Endodermal cell (in vitro differentiated cells): Measurements from ENCODE around the gene AMDHD2. TPM values are rescaled to one million over a fixed set of nuclear protein-coding genes. Genes with fewer than 3 reads are reported as not detected.

Experiments
- DNase-seq: peaks from one replicate; pipeline ENCODE4 v3.0.0-alpha.2; 2017
- H3K27ac ChIP-seq: 2 replicates; pipeline ENCODE4 v1.5.1; 2013; ENCODE audit warnings: mild to moderate bottlenecking, low read depth, low read length, moderate library complexity
- H3K27me3 ChIP-seq: 2 replicates; pipeline ENCODE4 v1.6.1; 2013; ENCODE audit warnings: mild to moderate bottlenecking, low read length, moderate library complexity; ENCODE audit not compliant: insufficient read depth, control insufficient read depth, poor library complexity, severe bottlenecking
- H3K36me3 ChIP-seq: 2 replicates; pipeline ENCODE4 v1.7.0; 2013; ENCODE audit warnings: mild to moderate bottlenecking, low read length, moderate library complexity; ENCODE audit not compliant: control insufficient read depth, insufficient read depth
- H3K4me1 ChIP-seq: one replicate; pipeline ENCODE4 v1.7.0; 2013; ENCODE audit warnings: low read length; ENCODE audit not compliant: control insufficient read depth, insufficient read depth
- H3K4me3 ChIP-seq: 2 replicates; pipeline ENCODE4 v1.5.1; 2013; ENCODE audit warnings: mild to moderate bottlenecking, low read length, moderate library complexity
- H3K9ac ChIP-seq: 2 replicates; pipeline ENCODE4 v1.6.1; 2013; ENCODE audit warnings: mild to moderate bottlenecking, low read length, moderate library complexity; ENCODE audit not compliant: poor library complexity, severe bottlenecking; ENCODE audit errors: extremely low read depth
- H3K9me3 ChIP-seq: 2 replicates; pipeline ENCODE4 v1.6.1; 2013; ENCODE audit warnings: mild to moderate bottlenecking, low read length, moderate library complexity; ENCODE audit not compliant: control insufficient read depth
- H3K27ac Mint-ChIP-seq: 2 replicates; pipeline ENCODE4 v1.8.0; 2020; ENCODE audit warnings: mixed read lengths
- H3K27me3 Mint-ChIP-seq: 2 replicates; pipeline ENCODE4 v1.8.0; 2021; ENCODE audit warnings: mild to moderate bottlenecking, mixed read lengths; ENCODE audit not compliant: insufficient read depth
- H3K36me3 Mint-ChIP-seq: 2 replicates; pipeline ENCODE4 v1.8.0; 2020; ENCODE audit warnings: low read depth, mixed read lengths
- H3K4me1 Mint-ChIP-seq: 2 replicates; pipeline ENCODE4 v1.8.0; 2020; ENCODE audit warnings: mixed read lengths
- H3K4me3 Mint-ChIP-seq: 2 replicates; pipeline ENCODE4 v1.8.0; 2020; ENCODE audit warnings: mild to moderate bottlenecking, moderate library complexity, mixed read lengths
- H3K9me3 Mint-ChIP-seq: 2 replicates; pipeline ENCODE4 v1.8.0; 2020; ENCODE audit warnings: mild to moderate bottlenecking, mixed read lengths
- CTCF ChIP-seq: fragments of 200-600 bp; sonication (generic); conservative IDR thresholded peaks from 2 replicates; pipeline ENCODE4 v1.5.0; 2021; ENCODE audit warnings: antibody characterized with exemption, mild to moderate bottlenecking
- WGBS, 2 experiments: methylation state at CpG; one replicate each; pipeline versions ENCODE4 v1.1.5 to v1.1.7; 2013; ENCODE audit warnings: missing lambda C conversion rate in 2 of 2, mixed read lengths in 1 of 2; ENCODE audit not compliant: insufficient coverage in 1 of 2, insufficient read length in 1 of 2; 5-methylcytosine and 5-hydroxymethylcytosine counted together
- total RNA-seq, 2 donors: library from RNA; stranded (reverse); fragmentation: NEBNext Ultra II Directional in 1 of 2; extraction: Animal tissue kit (Norgen Biotek cat#: 25700) in 1 of 2; gene quantifications; 2 replicates in 1 of 2; 3 replicates in 1 of 2; pipeline ENCODE4 v1.2.1, GENCODE V29; 2021

Gene AMDHD2
- total RNA-seq, 2 donors from 2014 or later, result 74.6 to 82.2 TPM

GRCh38 chr16:2514333-2515179, 5.6 kb upstream of the AMDHD2 start:
- Histone ChIP-seq H3K27me3 (no peaks in the 10 kb centered on the region), H3K4me1 (peaks cover 14% of the 10 kb centered on the region), H3K9ac (peak overlapping the region; percentile 92), H3K27ac (peak overlapping the region; percentile 97), H3K36me3 (peaks cover 24% of the 10 kb centered on the region), H3K9me3 (no peaks in the 10 kb centered on the region), H3K4me3 (peak overlapping the region; percentile 88)
- Mint-ChIP-seq H3K4me3 (peak overlapping the region; percentile 88), H3K27me3 (no peaks in the 10 kb centered on the region), H3K9me3 (no peaks in the 10 kb centered on the region), H3K36me3 (peaks cover 17% of the 10 kb centered on the region), H3K4me1 (peaks cover 46% of the 10 kb centered on the region), H3K27ac (peak overlapping the region; percentile 96)
- TF ChIP-seq CTCF, result no peak
- peak; percentile 66 for DNase-seq
- WGBS, 2 experiments, result 3 to 6% methylated on average over 20 to 54 of the region's 63 CpGs

- peak overlapping the region; percentile 88 for H3K4me3 Mint-ChIP-seq
- TF ChIP-seq CTCF, result no peak
These were observed 4.9 kb upstream of the AMDHD2 start for GRCh38 chr16:2515180-2515851.

GRCh38 chr16:2516391-2517240, 3.6 kb upstream of the AMDHD2 start:
- H3K27me3 ChIP-seq, result no peaks in the 10 kb centered on the region
- H3K9me3 Mint-ChIP-seq, result no peaks in the 10 kb centered on the region
- H3K36me3 Mint-ChIP-seq, result peaks cover 22% of the 10 kb centered on the region
- H3K4me3 ChIP-seq, result no peak overlapping the region
- H3K4me1 ChIP-seq, result peaks cover 20% of the 10 kb centered on the region
- TF ChIP-seq CTCF, result no peak
- H3K27ac Mint-ChIP-seq, result peak overlapping the region; percentile 96
- H3K9me3 ChIP-seq, result no peaks in the 10 kb centered on the region
- no peaks in the 10 kb centered on the region for H3K27me3 Mint-ChIP-seq
- peak overlapping the region; percentile 4 for H3K9ac ChIP-seq
- H3K4me1 Mint-ChIP-seq, result peaks cover 44% of the 10 kb centered on the region
- 83 to 92% methylated on average over 11 of the region's 11 CpGs for WGBS, 2 experiments
- H3K27ac ChIP-seq, result no peak overlapping the region
- peaks cover 24% of the 10 kb centered on the region for H3K36me3 ChIP-seq
- H3K4me3 Mint-ChIP-seq, result peak overlapping the region; percentile 88
- peak; percentile 47 for DNase-seq

More at GRCh38 chr16:2515180-2515851, 4.9 kb upstream of the AMDHD2 start:
- Histone ChIP-seq H3K4me1 (peaks cover 14% of the 10 kb centered on the region), H3K9ac (peak overlapping the region; percentile 92), H3K9me3 (no peaks in the 10 kb centered on the region), H3K27me3 (no peaks in the 10 kb centered on the region), H3K36me3 (peaks cover 24% of the 10 kb centered on the region), H3K4me3 (peak overlapping the region; percentile 88), H3K27ac (no peak overlapping the region)
- Mint-ChIP-seq H3K9me3 (no peaks in the 10 kb centered on the region), H3K27me3 (no peaks in the 10 kb centered on the region), H3K4me1 (peaks cover 46% of the 10 kb centered on the region), H3K27ac (peak overlapping the region; percentile 96), H3K36me3 (peaks cover 19% of the 10 kb centered on the region)
- WGBS, 2 experiments, result 70 to 75% methylated on average over 3 to 14 of the region's 14 CpGs
- peak; percentile 54 for DNase-seq
